ENCODE measurements around the gene KMO.

KMO gene

GRCh38 chr1:241630899-241631298, 98.7 kb downstream of the KMO start:
- no peak for DNase-seq

DNA sequence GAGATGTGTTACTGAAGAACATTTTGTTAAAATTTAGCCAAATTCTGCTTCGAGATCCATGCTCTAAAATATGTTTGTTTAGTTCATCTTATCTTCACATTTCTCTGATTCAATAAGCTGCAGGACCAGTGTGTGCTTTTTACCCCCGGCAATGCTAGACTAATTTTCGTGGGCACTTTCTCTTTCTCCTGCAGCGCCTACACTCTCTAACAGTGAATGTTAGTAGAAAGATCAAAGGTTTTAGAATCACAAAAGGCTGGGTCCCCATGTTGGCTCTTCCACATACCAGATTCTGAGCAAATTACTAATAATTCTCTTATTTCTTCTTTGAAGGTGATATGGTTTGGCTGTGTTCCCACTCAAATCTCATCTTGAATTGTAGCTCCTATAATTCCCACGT, 99.5 kb downstream of the KMO start:
- DNase-seq: no peak

DNA sequence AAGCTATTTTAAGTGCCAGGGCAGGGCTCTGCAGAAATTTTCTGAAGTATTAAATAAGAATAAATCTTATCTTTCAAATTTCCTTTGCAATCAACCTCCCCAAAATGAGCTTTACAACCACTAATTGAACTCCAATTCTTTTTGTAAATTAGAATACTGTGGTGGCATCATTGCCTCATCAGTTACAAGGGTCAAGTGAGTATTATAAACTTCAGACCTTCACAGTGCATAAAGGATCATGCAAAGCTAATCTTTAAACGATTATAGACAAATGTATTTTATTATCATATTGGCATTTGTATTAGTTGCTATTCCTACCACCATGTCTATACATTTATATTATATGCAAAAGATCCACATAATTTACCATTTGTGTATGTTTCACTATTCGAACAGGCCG, 100.8 kb downstream of the KMO start:
- DNase-seq: no peak

DNA sequence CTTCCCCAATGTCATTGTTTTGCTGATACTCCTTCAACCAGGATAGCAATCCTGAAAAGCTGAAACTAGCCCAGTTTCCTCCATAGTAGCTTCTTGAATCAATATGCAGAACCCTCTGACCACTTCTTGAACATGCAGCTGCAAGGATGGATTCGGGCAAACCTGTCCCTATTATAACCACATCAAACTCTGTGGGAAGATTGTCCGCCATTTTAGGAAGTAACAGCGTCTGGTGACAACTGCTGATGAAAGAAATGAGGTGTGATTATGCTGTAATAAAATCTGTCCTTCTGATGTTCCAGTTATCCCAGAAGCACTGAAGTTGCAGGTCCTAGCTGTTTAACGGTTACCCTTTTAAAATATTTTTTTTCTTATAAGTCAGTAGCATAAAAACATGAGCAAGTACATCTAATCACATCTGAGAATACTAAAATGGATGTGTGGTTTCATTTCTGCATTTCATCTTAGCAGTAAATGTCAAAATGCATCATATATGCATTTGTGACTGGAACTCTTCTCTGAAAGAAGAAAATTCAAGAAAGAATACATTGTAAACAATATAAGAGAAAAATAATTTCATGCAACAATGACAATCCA, 103.5 kb downstream of the KMO start:
- no peak for DNase-seq

- DNase-seq: no peak
Measured at GRCh38 chr1:241636291-241636690, 104.1 kb downstream of the KMO start.

- no peak for DNase-seq
Measured at GRCh38 chr1:241637046-241637590, 104.9 kb downstream of the KMO start.

DNA sequence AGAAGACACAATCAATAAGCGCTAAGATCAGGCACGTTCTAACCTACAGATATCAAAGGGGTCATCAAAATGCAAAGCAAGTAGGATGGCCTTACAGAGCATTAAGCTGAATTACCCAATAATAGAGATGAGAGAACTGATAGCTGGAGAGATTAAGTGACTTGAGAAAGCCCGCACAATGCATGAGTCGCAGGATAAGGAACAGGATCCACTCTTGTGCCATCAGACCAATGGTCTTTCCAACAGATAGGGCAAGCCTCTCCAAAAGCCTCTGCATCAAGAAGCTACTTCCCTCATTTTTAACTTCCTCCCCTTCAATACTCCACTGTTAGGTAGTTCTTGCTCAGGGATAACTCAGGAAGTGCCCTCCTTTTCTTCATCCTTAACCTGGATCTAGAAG, 105.4 kb downstream of the KMO start:
- no peak for DNase-seq

DNA sequence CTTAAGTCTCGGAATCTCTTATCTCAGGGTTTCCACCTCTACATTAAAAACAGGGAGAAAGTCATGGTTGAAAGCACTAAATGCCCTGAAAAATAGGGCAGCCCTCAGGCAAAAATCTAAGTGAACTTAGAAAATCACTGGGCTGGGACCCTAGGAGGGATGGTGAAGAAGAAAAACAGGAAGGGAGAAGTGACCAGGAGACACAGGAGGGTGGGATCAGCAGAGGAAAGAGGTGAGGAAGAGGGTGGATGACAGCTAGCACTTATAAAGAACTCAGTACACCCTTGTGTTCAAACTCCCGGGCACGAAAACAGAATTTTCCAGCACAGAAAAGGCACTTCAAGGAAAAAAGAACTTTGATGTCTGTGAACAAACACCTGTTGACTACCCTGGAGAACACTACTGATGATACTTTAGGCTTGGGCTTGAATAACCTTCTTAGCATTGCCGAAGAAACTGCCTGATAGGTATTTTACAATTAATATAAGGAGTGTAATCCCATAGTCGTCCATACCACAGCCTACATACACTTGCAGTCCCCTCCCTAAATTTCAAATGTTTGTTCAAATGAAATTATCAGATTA, 106.0 kb downstream of the KMO start:
- DNase-seq: no peak

GRCh38 chr1:241638909-241639622, 106.9 kb downstream of the KMO start:
- DNase-seq: peak; percentile 15

GRCh38 chr1:241639623-241640148, 107.5 kb downstream of the KMO start:
- DNase-seq: no peak

DNA sequence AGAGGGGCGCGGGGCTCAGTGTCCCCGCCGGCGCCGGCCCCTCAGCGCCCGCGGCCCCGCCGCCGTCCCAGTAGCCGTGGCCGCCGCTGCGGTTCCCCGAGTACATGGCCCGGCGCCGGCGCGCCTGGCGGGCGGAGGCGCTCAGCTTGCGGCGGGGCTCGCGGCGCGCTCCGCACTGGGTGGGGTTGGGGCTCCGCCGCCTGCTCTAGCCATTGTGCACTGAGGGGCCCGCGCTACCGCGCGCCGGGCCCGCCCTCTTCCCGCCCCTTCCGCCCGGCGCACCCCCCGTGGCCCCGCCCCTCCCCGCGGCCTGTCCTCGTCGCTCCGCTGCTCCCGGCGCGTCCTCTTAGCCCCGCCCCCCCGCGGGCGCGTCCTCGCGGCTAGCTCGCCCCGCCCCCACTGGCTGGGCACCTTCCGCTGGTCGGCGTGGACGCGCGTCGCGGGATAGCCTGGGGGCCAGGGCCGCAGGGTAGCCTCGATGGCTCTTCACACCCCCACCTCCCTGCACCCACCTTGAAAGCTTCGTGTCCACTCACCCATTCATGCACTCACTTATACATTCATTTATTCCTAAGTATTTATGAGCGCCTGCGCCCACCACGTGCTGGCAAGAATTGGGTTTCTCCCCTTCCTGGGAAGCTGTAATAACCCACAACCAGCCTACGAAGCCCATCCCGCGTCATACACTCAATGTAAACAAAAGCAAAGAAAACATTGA, 108.1 kb downstream of the KMO start, which contains the start of the genes CHML and OPN3:
Gene CHML, minus strand, starts transcription at position 221 of the 718 bp plus-strand sequence. CDS start 4,603 bp downstream, outside the sequence.
Gene OPN3, minus strand, starts transcription at position 221 of the 718 bp plus-strand sequence. Its CDS starts 115 bp downstream, at position 106.
- DNase-seq: peak; percentile 95

- no peak for DNase-seq
Measured at GRCh38 chr1:241640867-241641622, 108.9 kb downstream of the KMO start.

DNA sequence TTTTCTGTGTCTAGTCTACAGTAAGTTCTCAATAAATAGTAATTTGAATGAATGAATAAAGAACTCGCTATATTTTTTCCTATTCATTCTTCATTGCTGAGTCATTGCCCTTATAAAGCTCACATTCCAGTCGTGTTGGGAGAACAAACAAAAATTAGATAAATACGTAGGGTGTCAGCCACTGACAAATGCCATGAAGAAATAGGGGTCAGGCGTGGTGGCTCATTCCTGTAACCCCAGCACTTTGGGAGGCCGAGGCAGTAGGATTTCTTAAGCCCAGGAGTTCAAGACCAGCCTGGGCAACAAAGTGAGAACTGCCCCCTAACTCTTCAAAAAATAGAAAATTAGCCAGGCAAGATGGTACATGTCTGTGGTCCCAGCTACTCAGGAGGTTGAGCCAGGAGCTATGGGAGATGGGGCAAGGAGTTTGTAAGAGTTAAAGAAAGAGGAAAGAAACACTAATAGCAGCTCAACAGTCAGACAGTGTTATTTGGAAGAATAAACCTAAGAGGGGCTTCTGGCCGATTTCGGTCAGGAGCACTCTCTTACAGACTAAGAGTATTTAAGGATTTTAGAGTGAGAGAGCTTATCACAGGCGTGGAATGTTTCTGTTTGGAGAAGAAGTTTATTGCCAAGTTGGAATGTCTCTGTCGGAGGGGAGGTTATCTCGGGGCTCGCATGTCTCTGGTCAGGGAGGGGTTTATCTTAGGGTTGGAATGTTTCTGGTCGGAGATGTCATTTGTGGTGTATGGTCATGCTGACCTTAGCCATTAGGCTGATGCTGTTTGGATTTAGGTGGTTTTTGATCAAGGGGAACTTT, 109.8 kb downstream of the KMO start:
- no peak for DNase-seq

- DNase-seq: no peak
Measured at GRCh38 chr1:241642593-241642944, 110.4 kb downstream of the KMO start.

DNA sequence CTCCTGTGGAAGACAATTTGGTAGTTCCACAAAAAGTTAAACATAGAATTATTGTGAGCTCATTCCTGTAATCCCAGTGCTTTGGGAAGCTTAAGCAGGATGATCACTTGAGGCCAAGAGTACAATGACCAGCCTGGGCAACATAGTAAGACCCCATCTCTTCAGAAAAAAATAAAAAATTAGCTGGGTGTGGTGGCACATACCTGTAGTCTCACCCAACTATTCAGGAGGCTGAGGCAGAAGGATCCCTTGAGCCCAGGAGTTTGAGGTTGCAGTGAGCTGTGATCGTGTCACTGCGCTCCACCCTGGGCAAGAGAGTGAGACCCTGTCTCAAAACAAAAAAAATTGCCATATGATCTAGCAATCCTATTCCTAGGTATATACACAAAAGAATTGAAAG, 112.1 kb downstream of the KMO start:
- DNase-seq: no peak

DNA sequence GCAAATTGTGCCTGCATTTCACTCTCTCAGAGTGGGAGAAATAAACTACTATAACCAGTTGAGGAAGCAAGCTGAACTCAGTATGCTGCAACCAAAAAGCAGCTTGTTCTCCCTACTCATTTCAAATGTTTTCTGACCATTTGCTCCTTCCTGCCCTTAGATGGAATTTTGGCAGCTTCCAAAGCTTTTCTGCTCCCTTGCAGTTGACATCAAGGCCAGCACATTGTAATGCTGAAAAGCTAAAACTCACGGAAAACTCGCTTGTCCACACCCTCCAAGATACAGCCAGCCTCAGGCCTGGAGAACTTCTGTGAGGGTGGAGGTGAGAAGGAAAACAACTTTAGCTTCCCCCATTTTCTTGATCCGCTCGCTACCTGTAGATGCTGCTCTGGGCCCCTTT, 113.0 kb downstream of the KMO start:
- DNase-seq: no peak
